BLaER1 treated with 17β-estradiol and CSF1 and Interleukin-3, amounts not matched to agents 10 nM and 100 nM (cell line): ENCODE data around the gene PRKACB.

Source experiments
- H3K27ac ChIP-seq, 11 experiments: shearing (Covaris generic); formaldehyde crosslinking; 2 replicates each; pipeline ENCODE4 v1.8.1; 2022
- H3K27me3 ChIP-seq, 11 experiments: shearing (Covaris generic); formaldehyde crosslinking; 2 replicates each; pipeline ENCODE4 v1.8.1; 2022
- H3K36me3 ChIP-seq, 11 experiments: shearing (Covaris generic); formaldehyde crosslinking; 2 replicates each; pipeline ENCODE4 v1.8.1; 2022
- H3K4me1 ChIP-seq, 10 experiments: shearing (Covaris generic); formaldehyde crosslinking; 2 replicates each; pipeline ENCODE4 v1.8.1; 2022
- H3K4me2 ChIP-seq, 11 experiments: shearing (Covaris generic); formaldehyde crosslinking; 2 replicates each; pipeline ENCODE4 v1.8.1; 2022
- H3K4me3 ChIP-seq, 10 experiments: shearing (Covaris generic); formaldehyde crosslinking; 2 replicates each; pipeline ENCODE4 v1.8.1; 2022
- H3K9ac ChIP-seq, 11 experiments: shearing (Covaris generic); formaldehyde crosslinking; 2 replicates each; pipeline ENCODE4 v1.8.1; 2022
- H3K9me3 ChIP-seq, 11 experiments: shearing (Covaris generic); formaldehyde crosslinking; replicated peaks in 1 of 11; 2 replicates each; pipeline ENCODE4 v1.8.1; 2022
- H4K20me1 ChIP-seq, 11 experiments: shearing (Covaris generic); formaldehyde crosslinking; 2 replicates each; pipeline ENCODE4 v1.8.1; 2022
- Cebpa-rat ChIP-seq, 11 experiments: shearing (Covaris generic); IDR thresholded peaks; 2 replicates each; pipeline ENCODE4 v1.8.1; 2022

PRKACB gene

DNA sequence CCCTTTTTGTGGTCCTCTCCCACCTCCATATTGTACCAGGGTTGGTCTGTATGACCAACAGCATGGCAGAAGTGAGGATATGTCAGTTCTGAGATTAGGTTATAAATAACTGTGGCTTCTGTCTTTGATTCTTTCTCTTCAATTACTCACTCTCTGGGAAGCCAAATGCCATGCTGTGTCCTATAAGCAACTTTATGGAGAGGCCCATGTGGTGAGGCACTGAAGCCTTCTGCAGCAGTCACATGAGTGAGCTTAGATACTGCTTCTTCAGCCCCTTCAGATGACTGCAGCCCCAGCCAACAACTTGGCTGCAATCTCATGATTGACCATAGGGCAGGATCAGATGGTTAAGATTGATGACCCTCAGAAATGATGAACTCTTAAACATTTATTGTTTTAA is 123.4 kb downstream of the PRKACB start:
- Histone ChIP-seq H3K9me3 (no peaks in the 10 kb centered on the region), H3K27me3 (no peaks in the 10 kb centered on the region), H3K4me1 (no peaks in the 10 kb centered on the region), H3K4me3 (no peak overlapping the region), H3K4me2 (no peak overlapping the region), H3K9ac (no peak overlapping the region), H4K20me1 (no peaks in the 10 kb centered on the region), H3K36me3 (no peaks in the 10 kb centered on the region), H3K27ac (no peak overlapping the region)
- no peak for TF ChIP-seq Cebpa-rat (IDR thresholded peaks at IDR 0.05)

DNA sequence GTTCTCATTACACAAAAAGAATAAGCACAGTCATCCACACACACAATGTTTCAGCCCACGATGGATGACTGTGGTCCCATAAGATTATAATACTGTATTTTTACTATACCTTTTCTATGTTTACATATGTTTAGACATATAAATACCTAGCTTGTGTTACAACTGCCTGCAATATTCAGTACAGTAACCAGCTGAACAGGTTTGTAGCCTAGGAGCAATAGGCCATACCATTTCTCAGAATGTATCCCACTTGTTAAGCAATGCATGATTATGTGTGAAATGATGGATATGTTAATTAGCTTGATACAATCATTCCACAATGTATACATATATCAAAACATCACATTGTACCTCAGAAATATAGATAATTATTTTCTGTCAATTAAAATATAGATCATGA is 124.3 kb downstream of the PRKACB start:
- no peak overlapping the region for H3K27ac ChIP-seq
- no peaks in the 10 kb centered on the region for H3K9me3 ChIP-seq
- no peaks in the 10 kb centered on the region for H3K4me1 ChIP-seq
- H3K4me3 ChIP-seq, result no peak overlapping the region
- no peak overlapping the region for H3K9ac ChIP-seq
- no peaks in the 10 kb centered on the region for H3K27me3 ChIP-seq
- no peaks in the 10 kb centered on the region for H3K36me3 ChIP-seq
- no peak for TF ChIP-seq Cebpa-rat (IDR thresholded peaks at IDR 0.05)
- no peaks in the 10 kb centered on the region for H4K20me1 ChIP-seq
- no peak overlapping the region for H3K4me2 ChIP-seq

DNA sequence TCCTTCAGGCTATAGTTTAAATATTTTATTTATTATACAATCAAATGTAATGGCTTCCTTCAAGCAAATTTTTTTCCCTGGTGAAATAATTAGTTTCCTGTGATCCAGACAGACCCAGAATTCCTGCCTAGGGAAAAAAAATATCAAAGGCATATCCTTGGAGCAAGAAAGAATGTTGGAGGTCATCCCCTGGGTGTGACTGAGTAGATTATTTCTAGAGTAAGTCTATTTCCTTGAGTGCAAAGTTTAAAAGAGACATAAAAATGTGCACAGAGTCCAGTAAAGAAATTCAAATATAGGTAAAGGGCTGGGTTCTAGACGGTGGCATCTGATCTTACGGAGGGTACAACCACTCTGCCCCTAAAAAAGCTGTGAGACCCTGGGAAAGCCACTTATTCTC is 125.2 kb downstream of the PRKACB start:
- no peak overlapping the region for H3K4me2 ChIP-seq
- no peak overlapping the region for H3K9ac ChIP-seq
- H3K9me3 ChIP-seq, result no peaks in the 10 kb centered on the region
- H3K27ac ChIP-seq, result no peak overlapping the region
- TF ChIP-seq Cebpa-rat (IDR thresholded peaks at IDR 0.05), result no peak
- H3K4me3 ChIP-seq, result no peak overlapping the region
- no peaks in the 10 kb centered on the region for H3K4me1 ChIP-seq
- H3K27me3 ChIP-seq, result no peaks in the 10 kb centered on the region
- no peaks in the 10 kb centered on the region for H3K36me3 ChIP-seq
- no peaks in the 10 kb centered on the region for H4K20me1 ChIP-seq

DNA sequence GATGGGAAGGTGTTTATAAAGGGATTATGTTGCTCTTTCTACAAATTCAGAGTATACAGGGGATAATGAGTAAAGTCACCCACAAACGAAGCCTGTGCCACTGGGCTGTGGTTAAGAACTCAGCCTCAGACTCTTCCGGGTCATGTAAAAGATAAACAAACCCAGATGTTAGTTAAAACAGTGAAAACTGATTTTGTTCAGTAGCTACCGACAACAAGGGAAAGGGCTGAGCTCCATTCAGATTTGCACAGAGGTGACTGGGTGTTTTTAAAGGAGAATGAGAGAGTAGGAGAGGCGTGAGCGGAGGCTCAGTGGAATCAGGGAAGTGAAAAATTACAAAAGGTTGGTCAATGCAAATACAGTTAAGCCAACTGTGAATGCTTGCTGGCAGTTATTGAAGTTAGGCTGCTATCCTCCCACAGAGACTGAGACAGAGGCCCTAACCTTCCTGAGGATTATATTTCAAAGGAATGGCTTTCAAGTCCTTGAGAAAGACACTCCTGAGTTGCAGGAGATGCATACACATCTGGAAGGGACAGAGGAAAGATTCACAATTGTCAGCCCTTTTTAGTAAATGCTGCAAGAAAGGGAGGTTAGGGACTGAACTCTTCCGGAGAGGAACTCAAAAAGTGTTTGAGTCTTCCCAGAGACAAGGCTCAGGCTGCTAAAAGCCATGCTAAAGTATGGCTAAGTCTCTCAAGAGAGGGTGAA is 127.5 kb downstream of the PRKACB start:
- Histone ChIP-seq H3K9me3 (no peaks in the 10 kb centered on the region), H3K27ac (no peak overlapping the region), H4K20me1 (no peaks in the 10 kb centered on the region), H3K4me1 (no peaks in the 10 kb centered on the region), H3K36me3 (no peaks in the 10 kb centered on the region), H3K27me3 (no peaks in the 10 kb centered on the region), H3K4me2 (no peak overlapping the region), H3K9ac (no peak overlapping the region), H3K4me3 (no peak overlapping the region)
- TF ChIP-seq Cebpa-rat (IDR thresholded peaks at IDR 0.05), result no peak

DNA sequence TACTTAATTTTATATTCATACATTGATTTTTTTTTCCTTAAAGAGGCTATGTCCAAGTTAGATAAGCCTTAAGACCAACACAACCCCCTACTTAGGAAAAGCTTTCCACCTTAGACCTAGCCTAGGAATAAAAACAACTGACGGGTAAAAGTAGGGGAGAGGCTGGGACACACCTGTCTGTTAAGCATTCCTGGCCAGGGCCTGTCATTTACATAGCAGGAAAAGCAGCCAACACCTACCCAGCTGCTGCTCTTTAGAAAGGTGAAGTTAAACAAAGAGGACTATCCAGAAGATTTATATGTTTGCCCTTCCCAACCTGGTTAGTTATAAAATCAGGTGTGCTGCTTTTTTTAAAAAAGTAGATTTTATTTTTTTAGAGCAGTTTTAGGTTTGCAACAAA is 128.3 kb downstream of the PRKACB start:
- Histone ChIP-seq H3K9ac (no peak overlapping the region), H3K9me3 (no peaks in the 10 kb centered on the region), H4K20me1 (no peaks in the 10 kb centered on the region), H3K27me3 (no peaks in the 10 kb centered on the region), H3K4me3 (no peak overlapping the region), H3K4me2 (no peak overlapping the region), H3K4me1 (no peaks in the 10 kb centered on the region), H3K36me3 (no peaks in the 10 kb centered on the region), H3K27ac (no peak overlapping the region)
- no peak for TF ChIP-seq Cebpa-rat (IDR thresholded peaks at IDR 0.05)

DNA sequence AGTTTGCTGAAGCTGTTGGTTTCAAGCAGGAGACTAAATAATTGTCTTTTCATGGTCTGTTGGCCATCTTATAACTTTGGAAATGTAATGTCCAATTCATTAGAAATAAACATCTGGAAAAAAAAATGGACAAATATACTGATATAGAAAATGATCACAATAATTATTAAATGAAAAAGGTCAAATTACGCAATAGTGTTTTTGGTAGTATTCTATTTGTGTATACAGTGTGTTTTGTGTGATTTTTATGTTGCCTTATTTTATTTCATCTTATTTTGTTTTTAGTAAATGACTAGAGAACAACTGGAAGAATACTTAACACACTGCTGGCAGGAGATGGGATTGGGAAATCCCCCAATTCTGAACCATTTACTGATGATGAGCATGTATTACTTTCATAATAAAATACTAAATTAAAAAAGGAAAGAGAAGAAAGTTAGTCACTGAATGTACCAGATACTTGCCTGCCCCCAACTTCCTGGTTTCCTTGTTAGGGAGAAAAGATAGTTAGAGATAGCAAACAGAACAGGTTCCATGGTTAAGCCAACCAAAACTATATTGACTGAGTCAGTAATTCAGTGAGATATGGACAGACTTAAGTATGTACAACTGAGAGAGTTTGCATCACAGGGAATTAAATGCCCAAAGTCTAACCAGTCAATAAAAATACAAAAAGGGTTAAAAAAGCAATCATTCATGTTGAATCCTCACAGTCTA is 133.4 kb downstream of the PRKACB start:
- Histone ChIP-seq H3K4me1 (no peaks in the 10 kb centered on the region), H3K27ac (no peak overlapping the region), H3K4me2 (no peak overlapping the region), H3K4me3 (no peak overlapping the region), H3K9me3 (no peaks in the 10 kb centered on the region), H3K27me3 (no peaks in the 10 kb centered on the region), H3K9ac (no peak overlapping the region), H4K20me1 (no peaks in the 10 kb centered on the region), H3K36me3 (no peaks in the 10 kb centered on the region)
- peak in 3 of 11 experiments; percentile 16 to 56 (median 52); a peak in 4 of 22 replicates for TF ChIP-seq Cebpa-rat (IDR thresholded peaks at IDR 0.05)

DNA sequence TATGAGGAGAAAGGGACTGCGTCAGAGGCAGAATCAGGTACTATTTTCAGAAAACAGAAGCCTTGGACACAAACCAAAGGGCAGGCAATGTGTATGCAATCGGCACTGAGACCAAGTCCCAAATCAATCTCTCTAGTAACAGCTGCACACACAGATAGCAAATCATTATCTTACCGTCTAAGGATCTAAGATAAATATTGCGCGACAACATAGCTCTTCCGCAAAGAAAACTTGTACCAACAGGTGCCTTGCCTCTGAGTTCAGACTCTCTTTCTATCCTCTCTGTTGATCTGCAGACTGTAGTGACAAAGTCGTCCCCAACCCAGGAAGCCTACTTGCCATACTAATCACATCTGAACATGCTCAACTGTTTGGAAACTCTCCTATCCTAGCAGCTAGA is 134.8 kb downstream of the PRKACB start:
- no peak for TF ChIP-seq Cebpa-rat (IDR thresholded peaks at IDR 0.05)
- Histone ChIP-seq H3K4me1 (no peaks in the 10 kb centered on the region), H3K4me3 (no peak overlapping the region), H3K9me3 (no peaks in the 10 kb centered on the region), H3K9ac (no peak overlapping the region), H4K20me1 (no peaks in the 10 kb centered on the region), H3K27me3 (no peaks in the 10 kb centered on the region), H3K4me2 (no peak overlapping the region), H3K36me3 (no peaks in the 10 kb centered on the region), H3K27ac (no peak overlapping the region)

DNA sequence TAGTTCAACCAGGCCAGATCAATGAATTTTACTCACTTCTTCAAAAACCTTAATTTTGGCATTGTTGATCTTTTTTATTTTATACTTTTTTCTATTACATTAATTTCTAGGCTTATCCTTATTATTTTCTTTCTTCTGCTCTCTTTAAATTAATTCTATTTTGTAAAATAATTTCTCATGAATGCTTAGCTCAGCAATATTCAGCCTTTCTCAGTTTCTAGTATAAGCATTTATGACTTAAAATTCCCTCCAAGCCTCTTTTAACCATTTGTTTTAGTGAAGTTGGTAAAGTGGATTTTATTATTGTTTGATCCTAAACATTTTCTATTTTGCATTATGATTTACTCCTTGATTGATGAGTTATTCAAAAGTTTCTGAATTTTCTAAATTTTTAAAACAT is 136.8 kb downstream of the PRKACB start:
- H3K27ac ChIP-seq, result no peak overlapping the region
- TF ChIP-seq Cebpa-rat (IDR thresholded peaks at IDR 0.05), result no peak
- H3K4me1 ChIP-seq, result no peaks in the 10 kb centered on the region
- H4K20me1 ChIP-seq, result no peaks in the 10 kb centered on the region
- no peak overlapping the region for H3K9ac ChIP-seq
- peaks cover 0 to 5% (median 1%) of the 10 kb centered on the region in 11 experiments; a peak in 7 of 22 replicates for H3K9me3 ChIP-seq
- no peak overlapping the region for H3K4me3 ChIP-seq
- H3K27me3 ChIP-seq, result no peaks in the 10 kb centered on the region
- no peaks in the 10 kb centered on the region for H3K36me3 ChIP-seq
- no peak overlapping the region for H3K4me2 ChIP-seq

DNA sequence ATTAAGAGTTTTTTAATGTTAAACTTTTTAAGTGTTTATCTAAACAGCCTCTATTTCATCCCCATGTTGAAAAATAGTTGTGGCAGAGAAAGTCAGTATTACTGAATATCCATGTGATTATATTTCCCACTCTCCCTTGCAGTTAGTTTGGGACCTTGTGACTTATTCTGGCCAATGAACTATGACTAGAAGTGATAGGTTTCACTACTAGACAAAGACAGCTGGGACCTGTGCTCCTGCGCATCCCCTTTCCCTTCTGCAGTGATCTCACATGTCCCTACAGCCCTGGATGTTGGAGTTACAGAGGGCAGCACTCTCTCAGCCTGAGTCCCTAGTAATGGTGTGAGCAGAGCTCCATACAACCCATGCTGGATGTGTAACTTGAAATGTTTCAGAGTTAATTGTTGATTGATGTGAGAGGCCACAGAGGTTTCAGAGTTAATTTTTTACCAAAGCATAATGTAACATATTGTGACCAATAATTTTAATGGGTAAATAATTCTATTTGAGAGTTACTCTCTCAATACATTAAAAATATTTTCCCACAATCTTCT is 138.8 kb downstream of the PRKACB start:
- Histone ChIP-seq H3K36me3 (no peaks in the 10 kb centered on the region), H3K4me3 (no peak overlapping the region), H4K20me1 (no peaks in the 10 kb centered on the region), H3K4me1 (no peaks in the 10 kb centered on the region), H3K9me3 (peaks cover 15 to 24% (median 21%) of the 10 kb centered on the region in 11 experiments), H3K27ac (no peak overlapping the region), H3K4me2 (no peak overlapping the region), H3K9ac (no peak overlapping the region), H3K27me3 (no peaks in the 10 kb centered on the region)
- no peak for TF ChIP-seq Cebpa-rat (IDR thresholded peaks at IDR 0.05)

DNA sequence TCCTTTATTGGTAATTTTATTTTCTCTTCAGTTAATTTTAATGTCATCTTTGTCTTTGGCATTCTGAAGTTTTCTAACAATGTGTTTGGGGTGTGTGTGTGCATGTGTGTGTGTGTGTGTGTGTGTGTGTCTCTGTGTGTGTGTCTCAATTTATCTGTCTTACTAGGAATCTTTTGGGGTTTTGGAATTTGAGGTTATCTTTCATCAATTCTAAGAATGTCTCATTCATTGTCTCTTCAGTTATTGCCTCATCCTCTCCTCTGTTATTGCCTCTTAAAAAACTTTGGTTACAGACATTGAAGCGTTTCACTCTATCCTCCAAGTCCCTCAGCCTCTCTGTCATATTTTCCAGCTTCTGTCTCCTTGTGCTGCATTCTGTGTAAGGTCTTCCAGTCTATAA is 139.3 kb downstream of the PRKACB start:
- Histone ChIP-seq H3K4me1 (no peaks in the 10 kb centered on the region), H3K27ac (no peak overlapping the region), H3K4me3 (no peak overlapping the region), H3K9me3 (peaks cover 20 to 29% (median 26%) of the 10 kb centered on the region in 11 experiments), H3K4me2 (no peak overlapping the region), H3K9ac (no peak overlapping the region), H3K27me3 (no peaks in the 10 kb centered on the region), H4K20me1 (no peaks in the 10 kb centered on the region), H3K36me3 (no peaks in the 10 kb centered on the region)
- TF ChIP-seq Cebpa-rat (IDR thresholded peaks at IDR 0.05), result no peak
